ENCODE data around the gene CDRT4. TPM values are rescaled to one million over a fixed set of nuclear protein-coding genes. Genes with fewer than 3 reads are reported as not detected.
"Not testable (repeated sequence)": the region's sequence is repeated elsewhere in the genome, so short reads cannot be mapped to it uniquely, and the experiment has no call there.

Gene CDRT4
- total RNA-seq, 1 experiment from 2014 or later: 0.20 TPM

- no peak for DNase-seq (ENCODE audit: low spot score)
These were observed 9.7 kb downstream of the CDRT4 start for GRCh38 chr17:15457723-15458094.

GRCh38 chr17:15456972-15457722 is 10.3 kb downstream of the CDRT4 start:
- DNase-seq (ENCODE audit: low spot score): no peak

- DNase-seq (ENCODE audit: low spot score): no peak
These were observed 10.9 kb downstream of the CDRT4 start for GRCh38 chr17:15456496-15456895.

- no peak for DNase-seq (ENCODE audit: low spot score)
These were observed 13.1 kb downstream of the CDRT4 start for GRCh38 chr17:15454346-15454745.

GRCh38 chr17:15453782-15454181 is 13.6 kb downstream of the CDRT4 start:
- no peak for DNase-seq (ENCODE audit: low spot score)

- DNase-seq (ENCODE audit: low spot score): no peak
These were observed 14.2 kb downstream of the CDRT4 start for GRCh38 chr17:15453246-15453645.

GRCh38 chr17:15452746-15453145 is 14.7 kb downstream of the CDRT4 start:
- no peak for DNase-seq (ENCODE audit: low spot score)

- DNase-seq (ENCODE audit: low spot score): no peak
These were observed 15.7 kb downstream of the CDRT4 start for GRCh38 chr17:15451680-15452079.

GRCh38 chr17:15448580-15448956 is 18.9 kb downstream of the CDRT4 start:
- DNase-seq (ENCODE audit: low spot score): no peak

- DNase-seq (ENCODE audit: low spot score): no peak
These were observed 19.4 kb downstream of the CDRT4 start for GRCh38 chr17:15447928-15448579.

- no peak for DNase-seq (ENCODE audit: low spot score)
These were observed 21.4 kb downstream of the CDRT4 start for GRCh38 chr17:15446036-15446435.

GRCh38 chr17:15444805-15445204 is 22.6 kb downstream of the CDRT4 start:
- no peak for DNase-seq (ENCODE audit: low spot score)

- no peak for DNase-seq (ENCODE audit: low spot score)
These were observed 24.9 kb downstream of the CDRT4 start for GRCh38 chr17:15442311-15443180.

- DNase-seq (ENCODE audit: low spot score): no peak
These were observed 26.1 kb downstream of the CDRT4 start for GRCh38 chr17:15441315-15441714.

- DNase-seq (ENCODE audit: low spot score): no peak
These were observed 27.1 kb downstream of the CDRT4 start for GRCh38 chr17:15440347-15440746.

- not testable (repeated sequence) for DNase-seq (ENCODE audit: low spot score)
These were observed 28.0 kb downstream of the CDRT4 start for GRCh38 chr17:15439205-15439985.

- no peak for DNase-seq (ENCODE audit: low spot score)
These were observed 28.8 kb downstream of the CDRT4 start for GRCh38 chr17:15438491-15439105.

GRCh38 chr17:15437303-15437635 is 30.2 kb downstream of the CDRT4 start:
- DNase-seq (ENCODE audit: low spot score): no peak

GRCh38 chr17:15436473-15437302 is 30.7 kb downstream of the CDRT4 start:
- peak; percentile 47 for DNase-seq (ENCODE audit: low spot score)

GRCh38 chr17:15434956-15435355 is 32.5 kb downstream of the CDRT4 start:
- DNase-seq (ENCODE audit: low spot score): no peak
